HL-60 (cell line): Measurements from ENCODE around the gene GRIK5.

Experiments used
- POLR2AphosphoS5 ChIP-seq: IDR thresholded peaks from 2 replicates; pipeline ENCODE4 v1.6.1; 2012; ENCODE audit warnings: low read depth
- SPI1 ChIP-seq: IDR thresholded peaks from 2 replicates; pipeline ENCODE4 v1.6.1; 2012; ENCODE audit warnings: low read depth, mild to moderate bottlenecking, borderline replicate concordance
- TF ChIP-seq, protein P1 (sequence below): IDR thresholded peaks from one replicate; pipeline ENCODE4 v1.5.1; 2011; ENCODE audit warnings: low read length, control low read depth, inconsistent platforms; ENCODE audit not compliant: insufficient read depth
- TF ChIP-seq, protein P2 (sequence below): IDR thresholded peaks from 2 replicates; pipeline ENCODE4 v1.6.1; 2012; ENCODE audit warnings: low read depth; ENCODE audit not compliant: insufficient replicate concordance

DNA sequence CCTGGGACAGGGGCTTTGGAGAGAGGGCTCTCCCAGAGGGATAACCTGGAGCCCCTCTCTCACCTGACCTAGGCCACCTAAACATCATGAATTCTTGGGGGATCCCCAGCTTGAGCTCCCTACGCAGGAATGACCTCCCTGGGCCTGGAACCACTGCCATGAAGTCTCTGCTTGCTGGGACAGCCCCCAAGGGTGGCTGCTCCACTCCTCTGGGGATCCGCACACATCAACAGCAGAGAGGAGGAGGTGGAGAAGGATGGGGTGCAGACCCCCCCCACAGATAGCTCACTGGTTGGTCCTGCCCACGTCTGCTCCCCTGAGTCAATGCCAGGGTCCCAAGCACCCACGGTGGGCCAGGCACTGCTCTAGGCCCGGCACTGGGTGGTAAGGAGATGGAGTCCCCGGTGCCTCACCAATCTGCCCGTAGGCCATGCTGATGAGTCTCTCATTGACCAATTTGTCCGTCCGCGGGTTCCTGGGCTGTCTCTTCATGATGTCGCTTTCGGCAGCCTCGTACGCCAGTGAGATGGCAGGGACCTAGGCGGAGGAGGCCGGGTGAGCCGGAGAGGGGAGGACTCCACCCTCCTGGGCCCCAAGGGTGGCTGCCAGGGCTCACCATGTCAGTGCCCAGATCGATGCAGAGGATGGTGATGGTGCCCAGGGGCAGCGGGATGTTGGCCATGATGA lies 100.1 kb downstream of the GRIK5 start:
- TF ChIP-seq, protein P1, sequence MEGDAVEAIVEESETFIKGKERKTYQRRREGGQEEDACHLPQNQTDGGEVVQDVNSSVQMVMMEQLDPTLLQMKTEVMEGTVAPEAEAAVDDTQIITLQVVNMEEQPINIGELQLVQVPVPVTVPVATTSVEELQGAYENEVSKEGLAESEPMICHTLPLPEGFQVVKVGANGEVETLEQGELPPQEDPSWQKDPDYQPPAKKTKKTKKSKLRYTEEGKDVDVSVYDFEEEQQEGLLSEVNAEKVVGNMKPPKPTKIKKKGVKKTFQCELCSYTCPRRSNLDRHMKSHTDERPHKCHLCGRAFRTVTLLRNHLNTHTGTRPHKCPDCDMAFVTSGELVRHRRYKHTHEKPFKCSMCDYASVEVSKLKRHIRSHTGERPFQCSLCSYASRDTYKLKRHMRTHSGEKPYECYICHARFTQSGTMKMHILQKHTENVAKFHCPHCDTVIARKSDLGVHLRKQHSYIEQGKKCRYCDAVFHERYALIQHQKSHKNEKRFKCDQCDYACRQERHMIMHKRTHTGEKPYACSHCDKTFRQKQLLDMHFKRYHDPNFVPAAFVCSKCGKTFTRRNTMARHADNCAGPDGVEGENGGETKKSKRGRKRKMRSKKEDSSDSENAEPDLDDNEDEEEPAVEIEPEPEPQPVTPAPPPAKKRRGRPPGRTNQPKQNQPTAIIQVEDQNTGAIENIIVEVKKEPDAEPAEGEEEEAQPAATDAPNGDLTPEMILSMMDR = no peak
- TF ChIP-seq POLR2AphosphoS5 = no peak
- TF ChIP-seq, protein P2, sequence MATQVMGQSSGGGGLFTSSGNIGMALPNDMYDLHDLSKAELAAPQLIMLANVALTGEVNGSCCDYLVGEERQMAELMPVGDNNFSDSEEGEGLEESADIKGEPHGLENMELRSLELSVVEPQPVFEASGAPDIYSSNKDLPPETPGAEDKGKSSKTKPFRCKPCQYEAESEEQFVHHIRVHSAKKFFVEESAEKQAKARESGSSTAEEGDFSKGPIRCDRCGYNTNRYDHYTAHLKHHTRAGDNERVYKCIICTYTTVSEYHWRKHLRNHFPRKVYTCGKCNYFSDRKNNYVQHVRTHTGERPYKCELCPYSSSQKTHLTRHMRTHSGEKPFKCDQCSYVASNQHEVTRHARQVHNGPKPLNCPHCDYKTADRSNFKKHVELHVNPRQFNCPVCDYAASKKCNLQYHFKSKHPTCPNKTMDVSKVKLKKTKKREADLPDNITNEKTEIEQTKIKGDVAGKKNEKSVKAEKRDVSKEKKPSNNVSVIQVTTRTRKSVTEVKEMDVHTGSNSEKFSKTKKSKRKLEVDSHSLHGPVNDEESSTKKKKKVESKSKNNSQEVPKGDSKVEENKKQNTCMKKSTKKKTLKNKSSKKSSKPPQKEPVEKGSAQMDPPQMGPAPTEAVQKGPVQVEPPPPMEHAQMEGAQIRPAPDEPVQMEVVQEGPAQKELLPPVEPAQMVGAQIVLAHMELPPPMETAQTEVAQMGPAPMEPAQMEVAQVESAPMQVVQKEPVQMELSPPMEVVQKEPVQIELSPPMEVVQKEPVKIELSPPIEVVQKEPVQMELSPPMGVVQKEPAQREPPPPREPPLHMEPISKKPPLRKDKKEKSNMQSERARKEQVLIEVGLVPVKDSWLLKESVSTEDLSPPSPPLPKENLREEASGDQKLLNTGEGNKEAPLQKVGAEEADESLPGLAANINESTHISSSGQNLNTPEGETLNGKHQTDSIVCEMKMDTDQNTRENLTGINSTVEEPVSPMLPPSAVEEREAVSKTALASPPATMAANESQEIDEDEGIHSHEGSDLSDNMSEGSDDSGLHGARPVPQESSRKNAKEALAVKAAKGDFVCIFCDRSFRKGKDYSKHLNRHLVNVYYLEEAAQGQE = no peak
- TF ChIP-seq SPI1 = no peak
